C4-2B (cell line): ENCODE results near the gene ACBD6.

Experiments used
- CTCF ChIP-seq: fragments of 450-650 bp; conservative IDR thresholded peaks from 2 replicates; pipeline ENCODE4 v1.5.1; 2017; ENCODE audit warnings: mild to moderate bottlenecking
- ZFX ChIP-seq: fragments of 450-650 bp; IDR thresholded peaks from 2 replicates; pipeline ENCODE4 v1.6.1; 2017

DNA sequence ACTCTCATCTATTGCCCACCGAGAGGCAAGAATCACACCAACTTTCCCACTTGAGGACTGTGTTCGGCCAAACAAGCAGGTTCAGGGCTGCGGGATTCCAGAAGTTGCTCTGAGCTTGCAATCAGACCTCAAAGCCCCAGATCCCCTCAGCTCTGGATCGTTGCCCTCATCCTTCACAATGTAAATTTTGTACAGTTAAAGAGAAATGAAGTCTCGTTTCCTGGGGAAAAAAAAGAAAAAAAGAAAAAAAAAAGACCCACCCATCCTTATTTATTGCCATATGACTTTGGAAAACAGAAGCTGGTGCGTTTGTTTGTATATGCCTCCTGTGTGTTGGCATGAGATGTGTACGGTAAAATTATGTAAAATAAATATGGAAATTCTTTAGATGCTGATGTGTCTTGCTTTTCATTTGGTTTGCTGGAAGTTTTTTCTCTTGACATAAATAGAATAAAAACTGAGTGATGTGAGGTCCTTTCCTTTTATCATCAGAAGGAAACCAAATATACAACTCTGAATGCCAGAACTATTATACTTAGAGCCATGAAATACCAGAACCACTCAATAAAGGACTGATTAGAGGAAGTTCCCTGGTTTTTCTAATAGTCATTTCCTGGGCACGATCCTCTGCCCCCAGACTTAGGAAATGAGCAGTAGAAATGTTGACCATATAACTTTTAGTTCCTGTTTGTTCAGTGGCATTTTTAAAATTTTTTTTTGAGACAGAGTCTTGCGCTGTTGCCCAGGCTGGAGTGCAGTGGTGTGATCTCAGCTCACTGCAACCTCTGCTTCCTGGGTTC is 223.6 kb downstream of the ACBD6 start:
- no peak for TF ChIP-seq CTCF
- TF ChIP-seq ZFX = no peak
